Stimulated activated naive CD8-positive, alpha-beta T cell treated with anti-CD3 and anti-CD28 coated beads, Interleukin-15, Interleukin-2, amounts not matched to agents 100 U/mL and 50 U/mL, for 24 hours (primary cell): ENCODE measurements around the gene FNDC3B.
A peak's percentile ranks its signal among the peaks of the same experiment; 100 is the strongest.
"Not testable (repeated sequence)": the region's sequence is repeated elsewhere in the genome, so short reads cannot be mapped to it uniquely, and the experiment has no call there.

Experiments used
- ATAC-seq: fragments of 150-1000 bp; cut with Tn5 transposase; one replicate; pipeline ENCODE4 v1.10.0; 2021
- DNase-seq: peaks from one replicate; pipeline ENCODE4 v3.0.0; 2021

The FNDC3B gene

GRCh38 chr3:172074032-172074431 lies 34.7 kb downstream of the FNDC3B start:
- no peak for ATAC-seq
- no peak for DNase-seq

GRCh38 chr3:172074586-172074985 lies 35.2 kb downstream of the FNDC3B start:
- ATAC-seq (no peak), DNase-seq (no peak)

GRCh38 chr3:172076212-172076611 lies 36.8 kb downstream of the FNDC3B start:
- DNase-seq: no peak
- ATAC-seq: no peak

DNA sequence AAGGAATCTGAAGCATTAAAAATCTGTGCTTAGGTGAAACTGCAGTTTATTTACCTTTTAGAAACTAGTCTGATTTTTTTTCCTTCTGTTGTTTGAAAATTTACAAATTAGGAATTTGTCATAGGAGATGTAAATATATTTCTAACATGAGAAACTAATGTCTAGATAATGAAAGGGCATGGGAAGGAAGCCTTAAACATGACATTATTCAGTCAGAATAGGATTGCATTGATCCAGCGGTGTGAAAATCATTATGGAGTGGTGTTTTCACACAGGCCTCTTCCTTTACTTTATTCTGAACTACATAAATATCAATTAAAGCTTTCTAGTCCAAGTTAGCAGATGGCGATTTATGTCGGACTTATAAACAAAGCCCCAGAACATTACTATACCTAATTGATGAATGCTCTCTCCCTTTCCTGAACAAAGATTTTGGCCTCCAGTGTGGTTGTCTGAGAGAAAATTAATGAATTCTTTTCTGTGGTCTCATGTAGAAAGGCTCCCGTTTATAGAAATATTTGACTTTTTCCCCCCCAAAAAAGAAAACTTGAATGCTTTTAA lies 37.9 kb downstream of the FNDC3B start:
- no peak for ATAC-seq
- no peak for DNase-seq

- ATAC-seq: no peak
- DNase-seq: no peak
Measured at GRCh38 chr3:172078244-172078643, 38.9 kb downstream of the FNDC3B start.

- ATAC-seq (no peak), DNase-seq (no peak)
Measured at GRCh38 chr3:172078721-172079120, 39.3 kb downstream of the FNDC3B start.

- ATAC-seq: no peak
- DNase-seq: no peak
Measured at GRCh38 chr3:172079326-172079976, 40.1 kb downstream of the FNDC3B start.

GRCh38 chr3:172080503-172080902 lies 41.1 kb downstream of the FNDC3B start:
- DNase-seq (no peak), ATAC-seq (no peak)

GRCh38 chr3:172082269-172082668 lies 42.9 kb downstream of the FNDC3B start:
- no peak for DNase-seq
- no peak for ATAC-seq

DNA sequence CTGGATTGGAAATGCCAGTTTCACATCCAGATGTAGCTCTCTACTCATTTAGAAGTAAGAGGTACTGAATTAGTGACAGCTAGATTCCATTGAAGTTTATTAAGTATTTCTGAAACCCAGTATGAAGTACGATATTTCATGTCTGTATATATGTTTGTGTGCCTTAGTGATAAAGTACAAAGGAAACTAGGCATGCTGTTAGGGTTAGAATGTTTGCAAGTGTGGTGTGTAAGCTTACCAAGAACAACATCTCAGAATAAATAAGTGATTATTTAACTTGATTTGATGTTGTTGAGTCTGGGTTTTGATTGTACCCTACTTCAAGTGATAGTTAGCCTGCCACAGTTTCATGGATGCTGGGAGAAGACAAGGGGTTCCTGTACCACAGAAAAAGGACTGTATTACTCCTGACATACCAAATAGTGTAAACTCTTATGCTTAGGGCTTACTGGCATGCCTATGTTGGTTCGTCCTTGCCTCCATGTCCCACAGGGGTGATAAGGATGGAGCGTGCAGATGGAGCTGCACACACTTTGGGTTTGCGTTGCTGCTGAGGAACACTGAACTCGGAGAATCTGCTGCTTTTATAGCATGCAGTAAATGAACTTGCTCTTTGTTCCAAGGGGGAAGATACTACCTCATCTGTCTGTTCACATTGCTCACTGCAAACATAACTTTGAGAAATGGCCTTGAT lies 43.6 kb downstream of the FNDC3B start:
- no peak for DNase-seq
- ATAC-seq: no peak

- DNase-seq (no peak), ATAC-seq (no peak)
Measured at GRCh38 chr3:172083995-172084409, 44.6 kb downstream of the FNDC3B start.

DNA sequence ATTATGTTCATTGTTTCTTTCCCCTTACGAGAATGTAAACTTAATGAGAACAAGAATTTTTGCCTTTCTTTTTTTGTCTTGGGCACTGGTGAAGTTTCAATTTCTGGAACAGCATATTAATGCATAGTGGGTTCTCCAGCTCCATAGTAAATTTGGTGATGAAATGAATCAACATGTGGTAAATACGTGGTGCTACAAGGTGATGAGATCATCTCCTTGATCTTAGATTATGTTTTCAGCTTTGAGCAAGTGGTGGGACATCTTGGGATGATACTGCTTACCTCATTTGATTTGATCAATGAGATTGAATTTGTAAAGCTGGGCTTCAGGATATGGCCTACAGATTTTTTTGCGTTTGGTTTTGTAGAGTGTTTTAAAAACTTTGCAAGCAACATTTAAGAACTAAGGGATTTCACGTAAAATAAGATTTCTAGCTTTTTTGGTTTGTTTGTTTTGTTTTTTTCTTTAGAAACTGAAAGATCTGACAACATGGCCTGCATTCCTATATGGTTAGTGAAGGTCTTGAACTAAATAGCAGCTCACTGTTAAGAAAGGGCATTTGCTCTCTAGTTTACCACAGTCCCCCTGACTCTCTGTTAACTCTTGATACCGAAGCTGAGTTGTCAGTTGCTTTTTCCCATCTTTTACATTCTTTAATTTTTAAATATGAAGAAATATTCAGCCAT lies 45.6 kb downstream of the FNDC3B start:
- DNase-seq (no peak), ATAC-seq (peak; percentile 59)

DNA sequence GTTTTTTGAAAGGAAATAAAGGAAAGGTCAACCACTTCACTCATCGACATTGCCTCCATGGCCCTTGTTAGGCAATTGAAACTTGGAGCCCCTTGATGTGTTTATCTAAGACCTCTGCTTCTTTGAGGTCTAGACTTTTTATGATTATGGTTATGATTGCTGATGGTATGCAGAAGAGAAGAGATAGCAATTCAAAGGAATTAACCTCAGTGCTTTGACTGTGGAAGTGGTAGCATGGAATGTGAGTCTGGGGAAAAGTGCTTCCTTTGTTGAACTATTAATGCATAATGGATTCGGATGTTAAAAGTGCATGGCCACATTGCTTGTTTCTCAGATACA lies 46.1 kb downstream of the FNDC3B start:
- no peak for ATAC-seq
- no peak for DNase-seq

DNA sequence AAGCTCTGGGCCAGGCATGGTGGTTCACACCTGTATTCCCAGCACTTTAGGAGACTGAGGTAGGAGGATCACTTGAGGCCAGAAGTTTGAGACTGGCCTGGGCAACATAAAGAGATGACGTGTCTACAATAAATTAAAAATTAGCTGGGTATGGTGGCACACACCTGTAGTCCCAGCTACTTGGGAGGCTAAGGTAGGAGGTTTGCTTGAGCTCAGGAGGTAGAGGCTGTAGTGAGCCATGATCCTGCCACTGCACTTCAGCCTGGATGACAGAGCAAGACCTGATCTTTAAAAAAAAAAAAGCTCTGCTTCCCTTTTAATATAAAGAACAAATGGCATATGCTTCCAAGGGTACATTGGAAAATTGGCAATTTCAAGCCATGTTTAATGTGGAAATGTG lies 46.7 kb downstream of the FNDC3B start:
- DNase-seq (no peak), ATAC-seq (no peak)

- DNase-seq: no peak
- no peak for ATAC-seq
Measured at GRCh38 chr3:172087198-172087597, 47.8 kb downstream of the FNDC3B start.

DNA sequence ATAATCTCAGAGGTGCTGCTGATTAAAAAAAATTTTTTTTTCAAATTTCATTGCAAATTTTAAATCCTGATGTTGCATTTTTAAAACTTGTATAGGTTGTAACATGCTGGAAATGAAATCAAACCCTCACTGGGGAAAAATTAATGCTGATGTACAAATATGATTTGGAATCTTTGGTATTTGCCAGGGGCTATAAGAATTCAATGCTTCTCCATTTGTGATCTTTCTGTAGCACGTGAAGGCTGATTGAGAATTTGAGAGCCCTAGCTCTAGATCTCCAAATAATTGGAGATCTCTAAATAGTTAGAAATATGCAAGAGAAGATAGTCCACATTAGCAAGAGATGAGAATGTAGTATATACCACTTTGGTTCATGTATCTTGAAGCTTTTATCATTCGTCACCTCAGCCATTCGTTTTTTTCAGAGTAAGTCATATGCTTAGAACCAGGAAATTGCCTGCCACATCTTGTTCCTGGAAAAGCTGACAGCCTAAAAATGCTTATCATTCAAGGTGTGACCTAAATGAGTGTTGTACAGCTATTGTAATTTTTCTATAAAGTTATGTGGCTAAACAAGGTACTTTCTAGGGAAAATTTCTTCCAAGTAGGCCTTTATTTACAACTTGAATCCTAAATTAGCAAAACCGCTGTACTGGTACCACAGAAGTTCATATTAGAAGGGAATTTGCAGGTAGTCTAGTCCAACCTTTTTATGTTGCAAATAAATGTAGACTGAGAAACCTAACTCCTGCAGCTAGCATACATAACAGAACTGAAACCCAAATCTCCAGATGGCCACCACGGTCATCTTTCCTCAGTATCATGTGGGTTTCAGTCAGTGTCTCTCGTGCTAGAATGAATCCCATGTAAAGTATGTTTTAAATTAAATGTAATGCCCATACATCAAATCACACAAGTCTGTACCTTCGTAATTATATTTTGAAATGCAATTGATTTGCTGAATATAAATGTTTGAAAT lies 48.5 kb downstream of the FNDC3B start:
- ATAC-seq (peak; percentile 51), DNase-seq (no peak)

DNA sequence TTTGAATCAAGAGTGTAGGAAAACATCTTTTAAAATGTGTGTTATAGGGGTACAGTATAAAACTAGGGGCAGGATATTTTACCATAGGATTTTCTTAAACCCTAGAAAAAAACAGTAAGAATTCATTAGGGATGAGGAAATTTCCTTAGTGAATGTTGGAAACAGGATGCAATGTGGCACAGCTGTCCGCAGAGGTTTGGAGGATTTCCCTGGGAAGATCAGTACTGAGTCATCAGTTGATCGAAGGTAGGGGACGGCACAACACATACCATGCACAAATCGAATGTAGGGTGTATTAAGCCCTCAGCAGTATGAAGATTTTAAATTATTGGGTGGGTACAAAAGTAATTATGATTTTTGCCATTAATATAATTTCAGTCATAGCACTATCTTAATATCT lies 49.9 kb downstream of the FNDC3B start:
- DNase-seq (no peak), ATAC-seq (no peak)

DNA sequence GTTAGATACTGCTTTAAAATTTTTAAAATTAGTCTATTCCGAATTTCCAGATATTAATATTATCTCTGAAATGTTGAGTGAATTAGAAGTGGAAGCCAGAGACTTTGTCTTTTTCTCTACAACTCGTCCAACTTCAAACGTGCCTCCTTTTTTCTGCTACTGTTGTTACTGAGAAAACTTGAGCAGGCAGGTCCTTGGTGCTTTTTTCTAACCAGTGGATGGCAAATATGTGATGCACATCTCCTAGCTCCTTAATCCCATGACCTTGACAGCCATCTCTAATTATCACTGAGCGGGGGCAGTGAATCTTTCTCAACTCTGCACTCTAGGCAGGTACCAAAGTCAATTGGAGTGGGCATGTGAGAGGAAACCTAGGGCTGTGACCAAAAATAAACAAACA lies 50.7 kb downstream of the FNDC3B start:
- ATAC-seq: no peak
- no peak for DNase-seq

GRCh38 chr3:172092658-172093057 lies 53.3 kb downstream of the FNDC3B start:
- DNase-seq (no peak), ATAC-seq (no peak)

- ATAC-seq: not testable (repeated sequence)
Measured at GRCh38 chr3:172093581-172094443, 54.4 kb downstream of the FNDC3B start.

More at GRCh38 chr3:172093581-172094443, 54.4 kb downstream of the FNDC3B start:
- DNase-seq: not testable (repeated sequence)
